HFFc6 (cell line): Measurements from ENCODE around the gene FGGY. TPM values are rescaled to one million over a fixed set of nuclear protein-coding genes. Genes with fewer than 3 reads are reported as not detected.

Source experiments
- DNase-seq: peaks from one replicate; pipeline ENCODE4 v3.0.0-alpha.2; 2018
- H3K27ac Mint-ChIP-seq: 2 replicates; pipeline ENCODE4 v1.8.0; 2020; ENCODE audit warnings: mild to moderate bottlenecking, mixed read lengths
- H3K27me3 Mint-ChIP-seq: 2 replicates; pipeline ENCODE4 v1.8.0; 2021; ENCODE audit warnings: mild to moderate bottlenecking, moderate library complexity, mixed read lengths; ENCODE audit not compliant: insufficient read depth
- H3K36me3 Mint-ChIP-seq: 2 replicates; pipeline ENCODE4 v1.8.0; 2021; ENCODE audit warnings: low read depth, mixed read lengths
- H3K4me1 Mint-ChIP-seq: 2 replicates; pipeline ENCODE4 v1.8.0; 2020; ENCODE audit warnings: low read depth, mixed read lengths
- H3K4me3 Mint-ChIP-seq: 2 replicates; pipeline ENCODE4 v1.8.0; 2020; ENCODE audit warnings: mild to moderate bottlenecking, moderate library complexity, mixed read lengths
- H3K9me3 Mint-ChIP-seq: 2 replicates; pipeline ENCODE4 v1.8.0; 2020; ENCODE audit warnings: mild to moderate bottlenecking, mixed read lengths
- CTCF ChIP-seq: fragments of 200-600 bp; sonication (generic); IDR thresholded peaks from 2 replicates; pipeline ENCODE4 v1.5.0; 2021; ENCODE audit warnings: antibody characterized with exemption, mild to moderate bottlenecking
- total RNA-seq, 6 experiments: library from RNA; stranded (reverse); fragmentation: NEBNext Ultra II Directional; extraction: Animal tissue kit (Norgen Biotek cat#: 25700); gene quantifications; 2 replicates in 1 of 6; 3 replicates in 5 of 6; pipeline ENCODE4 v1.2.3, GENCODE V29; 2021

FGGY gene
- total RNA-seq, 6 experiments from 2014 or later: 16.4 to 20.1 (median 18.7) TPM

- DNase-seq: no peak
- H3K27ac Mint-ChIP-seq: no peak overlapping the region
- H3K36me3 Mint-ChIP-seq: peaks cover 15% of the 10 kb centered on the region; the same call in 1 of the 2 replicates
- no peaks in the 10 kb centered on the region for H3K27me3 Mint-ChIP-seq
- no peak for TF ChIP-seq CTCF
- peaks cover 7% of the 10 kb centered on the region for H3K4me1 Mint-ChIP-seq
- no peaks in the 10 kb centered on the region for H3K9me3 Mint-ChIP-seq
- no peak overlapping the region for H3K4me3 Mint-ChIP-seq
Observed at GRCh38 chr1:59342801-59343575, 46.1 kb downstream of the FGGY start.

- Mint-ChIP-seq H3K9me3 (no peaks in the 10 kb centered on the region), H3K27ac (no peak overlapping the region), H3K4me1 (peaks cover 7% of the 10 kb centered on the region), H3K27me3 (no peaks in the 10 kb centered on the region), H3K36me3 (peaks cover 15% of the 10 kb centered on the region; the same call in 1 of the 2 replicates), H3K4me3 (no peak overlapping the region)
- DNase-seq: no peak
- no peak for TF ChIP-seq CTCF
Observed at GRCh38 chr1:59343576-59343840, 46.6 kb downstream of the FGGY start.

- Mint-ChIP-seq H3K4me3 (no peak overlapping the region), H3K27ac (no peak overlapping the region), H3K4me1 (peaks cover 7% of the 10 kb centered on the region), H3K27me3 (peaks cover 2% of the 10 kb centered on the region; the same call in 1 of the 2 replicates), H3K36me3 (peaks cover 10% of the 10 kb centered on the region; the same call in 1 of the 2 replicates), H3K9me3 (no peaks in the 10 kb centered on the region)
- no peak for DNase-seq
- TF ChIP-seq CTCF: no peak
Observed at GRCh38 chr1:59345221-59345620, 48.3 kb downstream of the FGGY start.

- no peak for TF ChIP-seq CTCF
- Mint-ChIP-seq H3K4me1 (peaks cover 7% of the 10 kb centered on the region), H3K27ac (no peak overlapping the region), H3K27me3 (peaks cover 2% of the 10 kb centered on the region; the same call in 1 of the 2 replicates), H3K36me3 (peaks cover 9% of the 10 kb centered on the region; the same call in 1 of the 2 replicates), H3K9me3 (no peaks in the 10 kb centered on the region), H3K4me3 (no peak overlapping the region)
- DNase-seq: no peak
Observed at GRCh38 chr1:59346429-59346828, 49.5 kb downstream of the FGGY start.

GRCh38 chr1:59349101-59349500, 52.2 kb downstream of the FGGY start:
- peaks cover 9% of the 10 kb centered on the region; the same call in 1 of the 2 replicates for H3K36me3 Mint-ChIP-seq
- H3K27me3 Mint-ChIP-seq: peaks cover 2% of the 10 kb centered on the region; the same call in 1 of the 2 replicates
- TF ChIP-seq CTCF: no peak
- no peaks in the 10 kb centered on the region; the same call in 1 of the 2 replicates for H3K4me1 Mint-ChIP-seq
- H3K27ac Mint-ChIP-seq: no peak overlapping the region
- no peak overlapping the region for H3K4me3 Mint-ChIP-seq
- no peak for DNase-seq
- no peaks in the 10 kb centered on the region for H3K9me3 Mint-ChIP-seq
